Measurements from ENCODE around the gene PHF12. TPM values are rescaled to one million over a fixed set of nuclear protein-coding genes. Genes with fewer than 3 reads are reported as not detected.

PHF12 gene
- total and polyA plus RNA-seq, 2 of the 8 experiments (the other 6 are each of a cell fraction or from before 2014, with no cell fraction given): 38.8 to 65.7 TPM

GRCh38 chr17:28926786-28927185, 24.5 kb downstream of the PHF12 start:
- ChIA-PET POLR2A (ENCODE audit: partially characterized antibody) (interaction anchor here (0.6 to 6.8 kb wide), 8 partner anchors 8 to 304 kb away, joined by 3 to 29 read pairs (median 4); no protein-coding TSS in a partner anchor), CTCF (ENCODE audit: partially characterized antibody) (interaction anchor here (0.7 to 16.4 kb wide), 8 partner anchors 9 to 185 kb away, joined by 3 to 123 read pairs (median 6); no protein-coding TSS in a partner anchor)
- H3K9me3 ChIP-seq (ENCODE audit: insufficient read depth in 2 of 2, low read depth in 1 of 2, low read length in 1 of 2): no peaks in the 10 kb centered on the region
- H4K20me1 ChIP-seq (replicated peaks in 1 of 2; ENCODE audit: control insufficient read depth in 1 of 2, insufficient read depth in 2 of 2, low read length in 2 of 2): peaks cover 10 to 18% of the 10 kb centered on the region in 2 experiments
- H2BK20ac ChIP-seq (ENCODE audit: low read length): no peak overlapping the region
- H2BK5ac ChIP-seq (ENCODE audit: low read depth, low read length): no peak overlapping the region
- DNase-seq (ENCODE audit: low read depth in 1 of 2, low spot score in 2 of 2) (no peak), FAIRE-seq (no peak)
- no peak overlapping the region for H3K27ac ChIP-seq (ENCODE audit: low read depth, low read length)
- WGBS, 2 experiments (ENCODE audit: extremely low coverage in 1 of 2, insufficient coverage in 1 of 2, insufficient read length in 1 of 2, insufficient replicate concordance in 2 of 2, low coverage in 1 of 2, low lambda C conversion rate in 2 of 2, missing lambda C conversion rate in 1 of 2): 94% methylated on average over 4 of the region's 4 CpGs; no CpG with 5 or more reads in 1 of the 2 experiments
- H3K36me3 ChIP-seq (ENCODE audit: control insufficient read depth in 2 of 4, insufficient read depth in 4 of 4, low read length in 3 of 4): peaks cover 8 to 55% (median 35%) of the 10 kb centered on the region in 4 experiments
- no peak overlapping the region for H3K4ac ChIP-seq (replicated peaks; ENCODE audit: insufficient read length, low read depth, low read length)
- H3K4me3 ChIP-seq (ENCODE audit: extremely low read depth in 1 of 4, insufficient read depth in 2 of 4, low read depth in 3 of 4, low read length in 4 of 4): no peak overlapping the region
- TF ChIP-seq RNF2 (IDR thresholded peaks at IDR 0.05; ENCODE audit: borderline replicate concordance, low read depth, low read length, missing control alignments, poor library complexity, severe bottlenecking): no peak
- TF ChIP-seq, protein P1, sequence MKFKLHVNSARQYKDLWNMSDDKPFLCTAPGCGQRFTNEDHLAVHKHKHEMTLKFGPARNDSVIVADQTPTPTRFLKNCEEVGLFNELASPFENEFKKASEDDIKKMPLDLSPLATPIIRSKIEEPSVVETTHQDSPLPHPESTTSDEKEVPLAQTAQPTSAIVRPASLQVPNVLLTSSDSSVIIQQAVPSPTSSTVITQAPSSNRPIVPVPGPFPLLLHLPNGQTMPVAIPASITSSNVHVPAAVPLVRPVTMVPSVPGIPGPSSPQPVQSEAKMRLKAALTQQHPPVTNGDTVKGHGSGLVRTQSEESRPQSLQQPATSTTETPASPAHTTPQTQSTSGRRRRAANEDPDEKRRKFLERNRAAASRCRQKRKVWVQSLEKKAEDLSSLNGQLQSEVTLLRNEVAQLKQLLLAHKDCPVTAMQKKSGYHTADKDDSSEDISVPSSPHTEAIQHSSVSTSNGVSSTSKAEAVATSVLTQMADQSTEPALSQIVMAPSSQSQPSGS (IDR thresholded peaks at IDR 0.05; ENCODE audit: low read length): no peak
- no peak for TF ChIP-seq SP1 (IDR thresholded peaks at IDR 0.05; ENCODE audit: low read depth, low read length)
- no peak for TF ChIP-seq POLR2AphosphoS5 (IDR thresholded peaks at IDR 0.05; ENCODE audit: low read depth, low read length)
- no peak for TF ChIP-seq FOSL1 (IDR thresholded peaks at IDR 0.05; ENCODE audit: insufficient read depth, low read depth, low read length)
- no peak for TF ChIP-seq SAP30 (IDR thresholded peaks at IDR 0.05; ENCODE audit: insufficient read depth, insufficient replicate concordance, low read length)
- no peak for TF ChIP-seq BCL11A (IDR thresholded peaks at IDR 0.05; ENCODE audit: low read depth in 2 of 2, low read length in 2 of 2)
- TF ChIP-seq EGR1 (IDR thresholded peaks at IDR 0.05; ENCODE audit: borderline replicate concordance, low read depth, low read length): no peak
- H2AK5ac ChIP-seq (ENCODE audit: low read depth, low read length): no peak overlapping the region
- no peak overlapping the region for H4K5ac ChIP-seq (ENCODE audit: insufficient read length, low read depth, low read length)
- no peak overlapping the region for H2AFZ ChIP-seq (ENCODE audit: low read length)
- no peaks in the 10 kb centered on the region for H3K23me2 ChIP-seq (ENCODE audit: low read depth, low read length)
- no peak overlapping the region for H3K4me2 ChIP-seq (ENCODE audit: insufficient read depth in 1 of 2, low read depth in 2 of 2, low read length in 2 of 2)
- no peak overlapping the region for H2BK120ac ChIP-seq (replicated peaks; ENCODE audit: low read depth, low read length)
- H2BK12ac ChIP-seq (ENCODE audit: low read depth, low read length): no peak overlapping the region
- no peak overlapping the region for H2BK15ac ChIP-seq (ENCODE audit: low read length)
- H3K79me1 ChIP-seq (ENCODE audit: low read depth, low read length): peaks cover 21% of the 10 kb centered on the region
- no peak overlapping the region for H3K18ac ChIP-seq (ENCODE audit: extremely low read depth, low read length)
- H4K91ac ChIP-seq (replicated peaks; ENCODE audit: insufficient read length, low read length): no peak overlapping the region
- H3K4me1 ChIP-seq (replicated peaks in 1 of 4; ENCODE audit: control insufficient read depth in 3 of 4, insufficient read depth in 4 of 4, low read length in 3 of 4): no peaks in the 10 kb centered on the region
- H3K79me2 ChIP-seq (ENCODE audit: control insufficient read depth in 1 of 2, insufficient read depth in 2 of 2, low read length in 2 of 2): peaks cover 10 to 61% of the 10 kb centered on the region in 2 experiments
- no peak overlapping the region for H3K14ac ChIP-seq (ENCODE audit: insufficient read length)
- no peak overlapping the region for H3K23ac ChIP-seq (ENCODE audit: insufficient read length)
- H3K9ac ChIP-seq (replicated peaks in 1 of 4; ENCODE audit: extremely low read depth in 1 of 4, low read depth in 3 of 4, low read length in 3 of 4): no peak overlapping the region
- H3K27me3 ChIP-seq (replicated peaks in 1 of 4; ENCODE audit: control insufficient read depth in 3 of 4, extremely low read depth in 1 of 4, insufficient read depth in 3 of 4, low read length in 3 of 4): no peaks in the 10 kb centered on the region
- H4K8ac ChIP-seq (ENCODE audit: extremely low read depth, insufficient read depth, low read length): no peak overlapping the region
- H3K56ac ChIP-seq (replicated peaks; ENCODE audit: insufficient read length, low read depth, low read length): no peak overlapping the region
